OCI-LY3 (cell line): ENCODE data around the gene MYH15.

Experiments used
- H2AFZ ChIP-seq: fragments of 200-600, 300-600 bp; shearing (Covaris generic); 2 replicates; pipeline ENCODE4 v1.6.0; 2014; ENCODE audit warnings: antibody characterized with exemption, low read depth, low read length
- H3K27ac ChIP-seq: fragments of 200-600, 300-600 bp; sonication (generic); 2 replicates; pipeline ENCODE4 v1.5.1; 2014; ENCODE audit warnings: mild to moderate bottlenecking, low read length, moderate library complexity, mixed read lengths
- H3K27me3 ChIP-seq: fragments of 200-600, 300-600 bp; sonication (generic); 2 replicates; pipeline ENCODE4 v1.6.1; 2014; ENCODE audit warnings: low read depth, low read length, mixed read lengths
- H3K36me3 ChIP-seq: fragments of 200-600, 300-600 bp; sonication (generic); replicated peaks from 2 replicates; pipeline ENCODE3; 2014; ENCODE audit warnings: low read depth, low read length, mixed read lengths
- H3K4me1 ChIP-seq: fragments of 300-600, 200-600 bp; sonication (generic); 2 replicates; pipeline ENCODE4 v1.6.1; 2014; ENCODE audit warnings: low read length, mixed read lengths
- H3K4me2 ChIP-seq: fragments of 200-600, 300-600 bp; sonication (generic); 2 replicates; pipeline ENCODE4 v1.6.1; 2014; ENCODE audit warnings: low read length, mixed read lengths
- H3K4me3 ChIP-seq: fragments of 300-600, 200-600 bp; sonication (generic); 2 replicates; pipeline ENCODE4 v1.5.1; 2014; ENCODE audit warnings: antibody characterized with exemption, mild to moderate bottlenecking, low read length, moderate library complexity
- H3K79me2 ChIP-seq: fragments of 300-600, 200-600 bp; shearing (Covaris generic); 2 replicates; pipeline ENCODE4 v1.6.1; 2014; ENCODE audit warnings: mild to moderate bottlenecking, low read length, mixed read lengths
- H3K9ac ChIP-seq: fragments of 300-600, 200-600 bp; shearing (Covaris generic); 2 replicates; pipeline ENCODE4 v1.6.0; 2014; ENCODE audit warnings: mild to moderate bottlenecking, low read length, moderate library complexity
- H3K9me3 ChIP-seq: fragments of 200-600, 300-600 bp; shearing (Covaris generic); 2 replicates; pipeline ENCODE4 v1.6.1; 2014; ENCODE audit warnings: low read length, mixed read lengths; ENCODE audit not compliant: insufficient read depth
- H4K20me1 ChIP-seq: fragments of 200-600, 300-600 bp; sonication (generic); 2 replicates; pipeline ENCODE4 v1.6.1; 2016; ENCODE audit warnings: low read length, mixed read lengths; ENCODE audit not compliant: insufficient read depth
- EZH2phosphoT487 ChIP-seq: fragments of 200-600 bp; shearing (Covaris generic); IDR thresholded peaks from 2 replicates; pipeline ENCODE4 v1.6.1; 2018; ENCODE audit warnings: antibody characterized with exemption, mixed run types, low read depth
- TF ChIP-seq, protein P1 (sequence below): fragments of 200-600, 300-600 bp; sonication (generic); IDR thresholded peaks from 2 replicates; pipeline ENCODE4 v1.5.1; 2014; ENCODE audit warnings: antibody characterized with exemption, low read length, low read depth

MYH15 gene

DNA sequence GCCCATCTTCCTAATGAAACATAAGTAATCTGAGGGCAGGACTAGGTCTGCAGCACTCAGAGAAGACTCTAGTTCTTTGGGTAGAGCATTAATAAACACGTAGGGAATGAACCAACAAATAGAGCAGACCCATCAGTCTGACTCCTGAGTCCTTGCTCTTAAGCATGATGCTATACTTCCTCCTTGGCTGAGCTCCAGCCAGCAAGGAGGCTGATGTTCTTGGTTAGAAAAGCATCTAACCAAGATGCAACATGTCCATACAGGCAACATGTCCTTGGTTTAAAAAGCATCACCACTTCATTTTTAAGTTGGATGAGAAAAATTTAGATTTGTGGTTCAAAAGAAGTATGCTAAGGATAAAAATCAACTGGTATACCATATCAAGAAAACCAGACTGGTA, 8.5 kb upstream of the MYH15 start:
- Histone ChIP-seq H4K20me1 (no peaks in the 10 kb centered on the region), H3K79me2 (no peaks in the 10 kb centered on the region), H3K4me2 (no peak overlapping the region), H2AFZ (no peak overlapping the region), H3K36me3 (no peaks in the 10 kb centered on the region), H3K4me3 (no peak overlapping the region), H3K9ac (no peak overlapping the region), H3K4me1 (no peaks in the 10 kb centered on the region), H3K27me3 (no peaks in the 10 kb centered on the region), H3K27ac (no peak overlapping the region), H3K9me3 (no peaks in the 10 kb centered on the region)
- TF ChIP-seq, protein P1, sequence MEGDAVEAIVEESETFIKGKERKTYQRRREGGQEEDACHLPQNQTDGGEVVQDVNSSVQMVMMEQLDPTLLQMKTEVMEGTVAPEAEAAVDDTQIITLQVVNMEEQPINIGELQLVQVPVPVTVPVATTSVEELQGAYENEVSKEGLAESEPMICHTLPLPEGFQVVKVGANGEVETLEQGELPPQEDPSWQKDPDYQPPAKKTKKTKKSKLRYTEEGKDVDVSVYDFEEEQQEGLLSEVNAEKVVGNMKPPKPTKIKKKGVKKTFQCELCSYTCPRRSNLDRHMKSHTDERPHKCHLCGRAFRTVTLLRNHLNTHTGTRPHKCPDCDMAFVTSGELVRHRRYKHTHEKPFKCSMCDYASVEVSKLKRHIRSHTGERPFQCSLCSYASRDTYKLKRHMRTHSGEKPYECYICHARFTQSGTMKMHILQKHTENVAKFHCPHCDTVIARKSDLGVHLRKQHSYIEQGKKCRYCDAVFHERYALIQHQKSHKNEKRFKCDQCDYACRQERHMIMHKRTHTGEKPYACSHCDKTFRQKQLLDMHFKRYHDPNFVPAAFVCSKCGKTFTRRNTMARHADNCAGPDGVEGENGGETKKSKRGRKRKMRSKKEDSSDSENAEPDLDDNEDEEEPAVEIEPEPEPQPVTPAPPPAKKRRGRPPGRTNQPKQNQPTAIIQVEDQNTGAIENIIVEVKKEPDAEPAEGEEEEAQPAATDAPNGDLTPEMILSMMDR, result no peak
- TF ChIP-seq EZH2phosphoT487, result no peak

DNA sequence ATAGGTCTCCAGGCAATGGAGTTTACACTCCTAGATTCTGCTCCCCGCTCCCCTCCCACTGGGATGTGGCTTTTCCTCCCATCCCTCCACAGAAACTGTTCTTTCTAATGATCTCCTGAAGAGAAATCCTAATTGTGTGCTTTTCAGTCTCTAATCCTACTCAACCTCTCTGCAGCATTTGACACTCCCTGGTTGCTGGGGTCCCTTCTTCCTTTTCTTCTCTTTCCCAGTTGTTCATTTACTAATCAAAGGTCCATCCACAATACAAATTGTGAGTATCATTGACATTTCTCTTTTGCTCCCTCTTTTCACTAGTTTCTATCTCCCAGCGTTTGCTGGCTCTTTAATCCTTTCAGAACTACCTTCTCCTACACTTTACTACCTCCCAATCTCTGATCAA, 6.5 kb upstream of the MYH15 start:
- Histone ChIP-seq H3K79me2 (no peaks in the 10 kb centered on the region), H3K4me2 (no peak overlapping the region), H3K9ac (no peak overlapping the region), H3K9me3 (no peaks in the 10 kb centered on the region), H3K36me3 (no peaks in the 10 kb centered on the region), H3K27ac (no peak overlapping the region), H4K20me1 (no peaks in the 10 kb centered on the region), H3K27me3 (no peaks in the 10 kb centered on the region), H3K4me1 (no peaks in the 10 kb centered on the region), H2AFZ (no peak overlapping the region), H3K4me3 (no peak overlapping the region)
- TF ChIP-seq EZH2phosphoT487, result no peak
- TF ChIP-seq, protein P1, result no peak

GRCh38 chr3:108513961-108514360, 3.6 kb upstream of the MYH15 start:
- Histone ChIP-seq H3K36me3 (no peaks in the 10 kb centered on the region), H3K4me1 (no peaks in the 10 kb centered on the region), H3K4me3 (no peak overlapping the region), H2AFZ (no peak overlapping the region), H3K27me3 (no peaks in the 10 kb centered on the region), H3K9ac (no peak overlapping the region), H3K9me3 (no peaks in the 10 kb centered on the region), H4K20me1 (no peaks in the 10 kb centered on the region), H3K27ac (no peak overlapping the region), H3K79me2 (no peaks in the 10 kb centered on the region), H3K4me2 (no peak overlapping the region)
- TF ChIP-seq, protein P1, result no peak
- no peak for TF ChIP-seq EZH2phosphoT487

DNA sequence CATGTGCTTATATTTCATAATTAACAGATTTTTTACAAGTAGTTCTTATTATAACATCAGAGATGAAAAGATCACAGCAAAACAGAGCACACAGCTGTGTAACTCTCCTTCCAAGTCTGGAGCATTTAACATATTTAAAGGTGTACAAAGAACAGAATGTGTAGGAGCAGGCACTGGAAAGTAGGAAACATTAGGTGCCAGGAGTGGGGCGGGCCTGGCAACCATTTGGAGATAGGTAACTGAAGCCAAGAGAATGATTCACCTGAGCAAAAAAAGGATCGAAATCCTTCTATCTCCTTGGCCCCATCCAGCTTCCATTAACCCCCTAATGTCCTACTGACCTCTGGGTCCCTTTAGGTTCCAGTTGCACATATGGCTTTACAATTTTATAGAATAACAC, 2.3 kb upstream of the MYH15 start:
- Histone ChIP-seq H3K4me1 (no peaks in the 10 kb centered on the region), H3K9ac (no peak overlapping the region), H3K4me3 (no peak overlapping the region), H2AFZ (no peak overlapping the region), H4K20me1 (no peaks in the 10 kb centered on the region), H3K79me2 (no peaks in the 10 kb centered on the region), H3K4me2 (no peak overlapping the region), H3K27ac (no peak overlapping the region), H3K9me3 (no peaks in the 10 kb centered on the region), H3K36me3 (no peaks in the 10 kb centered on the region), H3K27me3 (no peaks in the 10 kb centered on the region)
- TF ChIP-seq, protein P1, result no peak
- TF ChIP-seq EZH2phosphoT487, result no peak
